ENCODE data around the gene MAMDC4.
"Not testable (repeated sequence)": the region's sequence is repeated elsewhere in the genome, so short reads cannot be mapped to it uniquely, and the experiment has no call there.

Gene MAMDC4

GRCh38 chr9:136865041-136865767 is 13.1 kb downstream of the MAMDC4 start:
- Histone ChIP-seq H3K9ac (ENCODE audit: low read length) (peak overlapping the region; percentile 65), H3K4me3 (ENCODE audit: low read depth in 1 of 2, low read length in 2 of 2) (peak overlapping the region; percentile 46 to 67), H3K36me3 (ENCODE audit: insufficient read depth, low read length) (peaks cover 34% of the 10 kb centered on the region), H3K9me3 (ENCODE audit: low read length) (no peaks in the 10 kb centered on the region), H3K27me3 (ENCODE audit: control insufficient read depth in 1 of 2, insufficient read depth in 2 of 2, low read length in 2 of 2) (no peaks in the 10 kb centered on the region), H3K27ac (ENCODE audit: low read depth, low read length) (peak overlapping the region; percentile 31), H3K4me1 (ENCODE audit: insufficient read depth, low read length) (peaks cover 16% of the 10 kb centered on the region)

GRCh38 chr9:136865768-136866103 is 13.6 kb downstream of the MAMDC4 start:
- H3K4me3 ChIP-seq (ENCODE audit: low read depth in 1 of 2, low read length in 2 of 2) = peak overlapping the region; percentile 67 to 97
- peaks cover 32% of the 10 kb centered on the region for H3K36me3 ChIP-seq (ENCODE audit: insufficient read depth, low read length)
- peak overlapping the region; percentile 65 for H3K9ac ChIP-seq (ENCODE audit: low read length)
- peaks cover 16% of the 10 kb centered on the region for H3K4me1 ChIP-seq (ENCODE audit: insufficient read depth, low read length)
- no peaks in the 10 kb centered on the region for H3K27me3 ChIP-seq (ENCODE audit: control insufficient read depth in 1 of 2, insufficient read depth in 2 of 2, low read length in 2 of 2)
- peak overlapping the region; percentile 86 for H3K27ac ChIP-seq (ENCODE audit: low read depth, low read length)
- no peaks in the 10 kb centered on the region for H3K9me3 ChIP-seq (ENCODE audit: low read length)

GRCh38 chr9:136866898-136867421 is 14.8 kb downstream of the MAMDC4 start:
- not testable (repeated sequence) for H3K9ac ChIP-seq (ENCODE audit: low read length); H3K27me3 ChIP-seq (ENCODE audit: control insufficient read depth in 1 of 2, insufficient read depth in 2 of 2, low read length in 2 of 2); H3K27ac ChIP-seq (ENCODE audit: low read depth, low read length); H3K9me3 ChIP-seq (ENCODE audit: low read length)
- Histone ChIP-seq H3K36me3 (ENCODE audit: insufficient read depth, low read length) (peaks cover 20% of the 10 kb centered on the region), H3K4me3 (ENCODE audit: low read depth in 1 of 2, low read length in 2 of 2) (peak overlapping the region; percentile 14 to 36), H3K4me1 (ENCODE audit: insufficient read depth, low read length) (peaks cover 16% of the 10 kb centered on the region)

- Histone ChIP-seq H3K9ac (ENCODE audit: low read length) (no peak overlapping the region), H3K4me1 (ENCODE audit: insufficient read depth, low read length) (peaks cover 16% of the 10 kb centered on the region), H3K27ac (ENCODE audit: low read depth, low read length) (no peak overlapping the region), H3K27me3 (ENCODE audit: control insufficient read depth in 1 of 2, insufficient read depth in 2 of 2, low read length in 2 of 2) (no peaks in the 10 kb centered on the region), H3K36me3 (ENCODE audit: insufficient read depth, low read length) (peaks cover 15% of the 10 kb centered on the region), H3K4me3 (ENCODE audit: low read depth in 1 of 2, low read length in 2 of 2) (no peak overlapping the region), H3K9me3 (ENCODE audit: low read length) (no peaks in the 10 kb centered on the region)
Measured at GRCh38 chr9:136867480-136867879, 15.3 kb downstream of the MAMDC4 start.

- peaks cover 11% of the 10 kb centered on the region for H3K36me3 ChIP-seq (ENCODE audit: insufficient read depth, low read length)
- no peak overlapping the region for H3K27ac ChIP-seq (ENCODE audit: low read depth, low read length)
- no peaks in the 10 kb centered on the region for H3K27me3 ChIP-seq (ENCODE audit: control insufficient read depth in 1 of 2, insufficient read depth in 2 of 2, low read length in 2 of 2)
- peaks cover 16% of the 10 kb centered on the region for H3K4me1 ChIP-seq (ENCODE audit: insufficient read depth, low read length)
- no peak overlapping the region for H3K9ac ChIP-seq (ENCODE audit: low read length)
- no peaks in the 10 kb centered on the region for H3K9me3 ChIP-seq (ENCODE audit: low read length)
- no peak overlapping the region for H3K4me3 ChIP-seq (ENCODE audit: low read depth in 1 of 2, low read length in 2 of 2)
Measured at GRCh38 chr9:136867917-136868316, 15.8 kb downstream of the MAMDC4 start.

GRCh38 chr9:136868644-136869043 is 16.5 kb downstream of the MAMDC4 start:
- peaks cover 16% of the 10 kb centered on the region for H3K4me1 ChIP-seq (ENCODE audit: insufficient read depth, low read length)
- no peaks in the 10 kb centered on the region for H3K9me3 ChIP-seq (ENCODE audit: low read length)
- H3K9ac ChIP-seq (ENCODE audit: low read length) = no peak overlapping the region
- H3K36me3 ChIP-seq (ENCODE audit: insufficient read depth, low read length) = peaks cover 3% of the 10 kb centered on the region
- H3K4me3 ChIP-seq (ENCODE audit: low read depth in 1 of 2, low read length in 2 of 2) = no peak overlapping the region
- H3K27me3 ChIP-seq (ENCODE audit: control insufficient read depth in 1 of 2, insufficient read depth in 2 of 2, low read length in 2 of 2) = no peaks in the 10 kb centered on the region
- H3K27ac ChIP-seq (ENCODE audit: low read depth, low read length) = no peak overlapping the region

GRCh38 chr9:136869611-136870010 is 17.5 kb downstream of the MAMDC4 start:
- H3K27me3 ChIP-seq (ENCODE audit: control insufficient read depth in 1 of 2, insufficient read depth in 2 of 2, low read length in 2 of 2); H3K27ac ChIP-seq (ENCODE audit: low read depth, low read length); H3K36me3 ChIP-seq (ENCODE audit: insufficient read depth, low read length); H3K9ac ChIP-seq (ENCODE audit: low read length); H3K4me3 ChIP-seq (ENCODE audit: low read depth in 1 of 2, low read length in 2 of 2); H3K4me1 ChIP-seq (ENCODE audit: insufficient read depth, low read length); H3K9me3 ChIP-seq (ENCODE audit: low read length): not testable (repeated sequence)

DNA sequence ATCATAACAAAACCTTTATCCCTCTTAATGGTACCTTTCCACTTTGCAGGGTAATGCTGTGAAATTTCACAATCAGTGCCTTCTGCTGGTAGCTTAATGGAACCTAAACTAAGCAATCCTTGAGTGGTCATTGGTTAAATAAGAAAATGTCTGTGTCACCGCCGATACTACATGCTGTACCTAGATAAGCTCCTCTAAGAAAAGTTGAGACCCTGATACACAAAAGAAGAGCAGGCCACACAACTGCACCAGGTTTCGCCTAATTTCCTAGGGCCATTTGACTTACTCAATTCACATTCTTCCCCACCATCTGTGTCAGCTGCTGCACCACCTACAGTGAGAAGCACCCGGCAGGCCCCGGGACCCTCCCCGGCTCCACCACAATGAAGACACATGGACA is 23.0 kb downstream of the MAMDC4 start:
- Histone ChIP-seq H3K27ac (ENCODE audit: low read depth, low read length) (no peak overlapping the region), H3K36me3 (ENCODE audit: insufficient read depth, low read length) (no peaks in the 10 kb centered on the region), H3K4me3 (ENCODE audit: low read depth in 1 of 2, low read length in 2 of 2) (no peak overlapping the region), H3K9me3 (ENCODE audit: low read length) (no peaks in the 10 kb centered on the region), H3K9ac (ENCODE audit: low read length) (no peak overlapping the region), H3K4me1 (ENCODE audit: insufficient read depth, low read length) (no peaks in the 10 kb centered on the region), H3K27me3 (ENCODE audit: control insufficient read depth in 1 of 2, insufficient read depth in 2 of 2, low read length in 2 of 2) (no peaks in the 10 kb centered on the region)

DNA sequence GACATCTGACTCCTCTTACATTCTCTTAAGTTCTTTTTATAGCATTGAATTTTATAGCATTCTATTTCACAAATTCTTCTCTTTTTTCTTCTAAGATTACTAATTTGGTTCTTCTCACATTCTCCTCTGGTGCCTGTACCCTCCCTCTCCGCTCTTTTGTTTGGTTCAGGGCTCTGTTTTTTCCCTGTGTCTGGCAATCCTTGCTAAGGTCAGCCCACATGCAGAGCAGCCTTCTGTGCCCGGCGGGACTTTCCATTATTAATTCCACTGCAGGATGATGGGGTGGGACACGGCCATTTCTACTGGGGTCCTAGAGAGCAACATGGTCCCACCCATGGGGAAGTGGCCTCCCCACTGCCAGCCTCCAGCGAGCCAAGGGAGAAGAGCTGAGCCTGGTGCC is 24.3 kb downstream of the MAMDC4 start:
- peaks cover 2% of the 10 kb centered on the region for H3K4me1 ChIP-seq (ENCODE audit: insufficient read depth, low read length)
- no peak overlapping the region for H3K4me3 ChIP-seq (ENCODE audit: low read depth in 1 of 2, low read length in 2 of 2)
- H3K27me3 ChIP-seq (ENCODE audit: control insufficient read depth in 1 of 2, insufficient read depth in 2 of 2, low read length in 2 of 2) = no peaks in the 10 kb centered on the region
- H3K9me3 ChIP-seq (ENCODE audit: low read length) = no peaks in the 10 kb centered on the region
- H3K9ac ChIP-seq (ENCODE audit: low read length) = no peak overlapping the region
- no peak overlapping the region for H3K27ac ChIP-seq (ENCODE audit: low read depth, low read length)
- H3K36me3 ChIP-seq (ENCODE audit: insufficient read depth, low read length) = no peaks in the 10 kb centered on the region

DNA sequence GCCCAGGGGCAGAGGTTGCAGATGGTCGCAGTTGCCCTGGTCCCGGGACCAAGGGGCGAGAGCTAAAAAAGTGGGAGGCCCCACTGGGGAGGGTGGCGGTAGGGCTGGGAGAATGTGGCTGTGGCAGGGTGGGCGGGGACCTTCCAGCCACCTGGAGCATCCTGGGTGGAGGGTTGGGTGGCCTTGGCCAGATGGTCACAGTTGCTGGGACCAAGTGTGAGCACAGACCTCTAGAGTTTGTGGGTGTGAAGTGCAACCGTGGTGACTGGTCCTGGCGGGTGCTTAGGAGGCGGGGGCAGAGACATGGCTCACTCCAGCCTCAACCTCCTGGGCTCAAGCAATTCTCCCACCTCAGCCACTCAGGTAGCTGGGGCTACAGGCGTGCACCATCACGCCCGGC is 28.5 kb downstream of the MAMDC4 start:
- Histone ChIP-seq H3K36me3 (ENCODE audit: insufficient read depth, low read length) (no peaks in the 10 kb centered on the region), H3K4me1 (ENCODE audit: insufficient read depth, low read length) (peaks cover 8% of the 10 kb centered on the region), H3K4me3 (ENCODE audit: low read depth in 1 of 2, low read length in 2 of 2) (no peak overlapping the region), H3K27ac (ENCODE audit: low read depth, low read length) (no peak overlapping the region), H3K9me3 (ENCODE audit: low read length) (no peaks in the 10 kb centered on the region), H3K27me3 (ENCODE audit: control insufficient read depth in 1 of 2, insufficient read depth in 2 of 2, low read length in 2 of 2) (no peaks in the 10 kb centered on the region), H3K9ac (ENCODE audit: low read length) (no peak overlapping the region)

- Histone ChIP-seq H3K27ac (ENCODE audit: low read depth, low read length) (peak overlapping the region; percentile 44), H3K4me1 (ENCODE audit: insufficient read depth, low read length) (peaks cover 8% of the 10 kb centered on the region), H3K9ac (ENCODE audit: low read length) (no peak overlapping the region), H3K9me3 (ENCODE audit: low read length) (no peaks in the 10 kb centered on the region), H3K36me3 (ENCODE audit: insufficient read depth, low read length) (no peaks in the 10 kb centered on the region), H3K4me3 (ENCODE audit: low read depth in 1 of 2, low read length in 2 of 2) (no peak overlapping the region), H3K27me3 (ENCODE audit: control insufficient read depth in 1 of 2, insufficient read depth in 2 of 2, low read length in 2 of 2) (no peaks in the 10 kb centered on the region)
Measured at GRCh38 chr9:136881691-136882108, 29.6 kb downstream of the MAMDC4 start.

All from muscle layer of colon (tissue), 2 donors.